Fibroblast of skin of scalp (primary cell): ENCODE results near the gene RLN2.

ENCODE experiments used
- DNase-seq: peaks from one replicate; pipeline ENCODE4 v3.0.0-alpha.2; 2013

RLN2 gene

DNA sequence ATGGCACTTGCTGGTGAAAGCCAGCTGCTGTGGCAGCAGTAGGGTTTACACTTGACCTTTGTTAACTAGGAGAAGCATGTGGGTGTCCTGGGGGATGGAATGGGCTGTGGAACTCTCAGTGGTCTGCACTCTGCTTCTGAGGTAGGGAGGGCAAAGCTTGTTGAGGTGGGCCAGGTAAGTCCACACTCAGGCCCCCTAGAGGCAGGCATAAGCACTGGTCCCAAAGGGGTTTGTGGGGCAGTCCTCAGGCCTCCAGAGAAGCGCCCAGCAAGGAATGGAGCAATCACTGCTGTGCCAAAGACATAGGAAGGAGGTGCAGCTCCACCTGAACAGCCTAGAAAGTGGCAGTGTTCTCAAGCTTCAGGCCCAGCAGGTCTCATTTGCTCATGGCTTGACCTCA, 38.6 kb downstream of the RLN2 start:
- DNase-seq: no peak

DNA sequence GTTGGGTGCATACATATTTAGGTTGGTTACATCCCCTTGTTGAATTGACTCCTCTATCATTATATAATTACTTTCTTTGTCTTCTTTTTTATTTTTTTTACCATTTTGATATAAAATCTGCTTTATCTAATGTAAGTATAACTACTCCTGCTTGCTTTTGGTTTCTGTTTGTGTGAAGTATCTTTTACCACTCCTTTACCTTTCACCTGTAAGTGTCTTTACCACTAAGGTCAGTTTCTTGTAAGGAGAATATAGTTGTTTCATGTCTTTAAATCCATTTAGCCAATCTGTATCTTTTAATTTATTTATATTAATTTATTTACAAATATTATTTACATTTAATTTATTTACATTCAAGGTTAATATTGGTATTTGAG, 40.3 kb downstream of the RLN2 start:
- DNase-seq: no peak

DNA sequence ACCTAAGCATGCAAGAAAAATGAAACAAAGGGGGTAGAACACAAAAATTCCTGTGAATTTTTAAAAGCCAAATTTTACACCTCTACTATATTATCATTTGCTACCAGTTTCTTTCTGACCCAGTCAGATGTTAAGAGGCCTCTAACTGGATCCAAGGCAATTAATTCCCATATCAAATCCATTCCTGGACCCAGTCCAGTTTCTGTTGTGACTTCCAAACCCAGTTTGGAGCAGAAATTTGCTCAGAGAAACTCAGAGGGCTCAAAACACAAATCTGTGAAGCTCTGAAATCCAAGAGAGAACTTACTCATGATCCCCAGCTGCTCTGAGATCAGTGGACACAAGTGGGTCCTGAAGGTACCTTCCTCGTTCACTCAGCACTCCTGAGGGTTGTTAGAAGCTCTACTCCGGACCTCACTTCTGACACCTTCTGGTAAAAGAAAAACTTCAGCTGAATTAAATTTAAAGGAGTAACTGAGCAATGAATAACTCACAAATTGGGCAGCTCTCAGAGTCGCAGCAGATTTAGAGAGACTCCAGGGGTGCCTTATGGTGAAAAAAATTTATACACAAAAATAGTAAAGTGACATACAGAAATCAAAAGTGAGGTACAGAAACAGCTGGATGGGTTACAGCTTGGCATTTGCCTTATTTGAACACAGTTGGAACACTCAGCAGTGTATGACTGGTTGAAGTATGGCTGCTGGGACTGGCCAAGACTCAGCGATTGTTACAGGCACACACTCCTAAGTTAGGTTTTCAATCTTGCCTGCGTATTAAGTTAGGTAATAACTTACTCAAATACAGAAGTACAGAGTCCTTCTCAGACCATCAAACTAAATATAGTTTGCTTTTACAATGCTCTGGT, 40.9 kb downstream of the RLN2 start:
- DNase-seq: no peak
